Naive thymus-derived CD8-positive, alpha-beta T cell (primary cell): Measurements from ENCODE around the gene DNASE2. TPM values are rescaled to one million over a fixed set of nuclear protein-coding genes. Genes with fewer than 3 reads are reported as not detected.
A peak's percentile ranks its signal among the peaks of the same experiment; 100 is the strongest.

Experiments used
- ATAC-seq, 2 donors: fragments of 150-1000 bp; cut with Tn5 transposase in 1 of 2; sonication (Bioruptor Pico), chemical (Tn5 transposase) in 1 of 2; 1 replicate in 1 of 2; 2 replicates in 1 of 2; pipeline ENCODE4 v1.10.0; 2021; ENCODE audit warnings: mild to moderate bottlenecking in 2 of 2, moderate library complexity in 2 of 2
- POLR2A ChIA-PET: fragments of 350-600 bp; sonication (Branson Sonifier 250); formaldehyde crosslinking; loops from one replicate; lab custom pipeline; 2021; ENCODE audit warnings: antibody characterized with exemption; lab: Charles Lee
- DNase-seq, 10 donors: peaks; one replicate each; pipeline versions ENCODE4 v3.0.0 to v3.0.0-alpha.2; 2020 to 2022
- H3K27ac Mint-ChIP-seq, 10 donors: one replicate each; pipeline ENCODE4 v1.8.0; 2020 to 2022; ENCODE audit warnings: mild to moderate bottlenecking in 10 of 10, mixed read lengths in 10 of 10, moderate library complexity in 4 of 10, inconsistent platforms in 1 of 10
- H3K27me3 Mint-ChIP-seq, 5 donors: one replicate each; pipeline ENCODE4 v1.8.0; 2021 to 2022; ENCODE audit warnings: mixed read lengths in 5 of 5
- H3K36me3 Mint-ChIP-seq, 3 donors: one replicate each; pipeline ENCODE4 v1.8.0; 2020 to 2022; ENCODE audit warnings: mixed read lengths in 3 of 3, mild to moderate bottlenecking in 2 of 3, inconsistent platforms in 1 of 3
- H3K4me1 Mint-ChIP-seq, 4 donors: one replicate each; pipeline ENCODE4 v1.8.0; 2021 to 2022; ENCODE audit warnings: mixed read lengths in 4 of 4
- H3K4me3 Mint-ChIP-seq, 10 donors: one replicate each; pipeline ENCODE4 v1.8.0; 2020 to 2022; ENCODE audit warnings: mild to moderate bottlenecking in 10 of 10, mixed read lengths in 10 of 10, moderate library complexity in 6 of 10, inconsistent platforms in 1 of 10
- H3K9me3 Mint-ChIP-seq, 9 donors: one replicate each; pipeline ENCODE4 v1.8.0; 2020 to 2022; ENCODE audit warnings: mixed read lengths in 9 of 9, mild to moderate bottlenecking in 3 of 9, inconsistent platforms in 1 of 9, moderate library complexity in 1 of 9
- polyA plus RNA-seq, 3 donors: library from polyadenylated mRNA; unstranded; fragments of 300-500 nt; fragmentation: Illumina TruSeq; gene quantifications; one replicate each; pipeline ENCODE4 v1.2.3, GENCODE V29; 2021
- total RNA-seq, 8 experiments: library from RNA in 2 of 8; stranded (reverse) in 2 of 8; gene quantifications; one replicate each; pipeline ENCODE4 v1.2.3 and lab custom pipeline; 2021 to 2026

The DNASE2 gene
- total and polyA plus RNA-seq, 5 experiments from 2014 or later: 26.2 to 49.5 (median 46.1) TPM

DNA sequence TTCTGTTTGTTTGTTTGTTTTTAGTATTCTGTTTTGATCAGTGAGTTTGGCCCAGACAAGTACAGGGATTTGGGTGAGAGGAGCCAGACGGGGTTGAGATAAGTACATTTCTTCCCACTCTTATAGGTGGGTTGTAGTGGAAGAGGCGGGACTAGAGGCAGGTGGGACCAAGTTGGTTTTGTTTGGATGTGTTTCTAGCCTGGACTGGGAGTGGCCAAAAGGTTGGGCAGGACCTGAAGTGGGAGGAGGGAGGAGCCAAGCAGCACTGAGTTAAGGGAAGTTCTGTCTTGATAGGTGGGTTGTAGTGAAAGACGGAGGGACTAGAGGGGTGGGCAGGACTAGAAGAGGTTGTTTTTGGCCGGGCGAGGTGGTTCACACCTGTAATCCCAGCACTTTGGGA is 9.0 kb downstream of the DNASE2 start:
- no peak overlapping the region for H3K4me3 Mint-ChIP-seq
- peak overlapping the region in 1 of 10 donors; percentile 41 for H3K27ac Mint-ChIP-seq
- H3K36me3 Mint-ChIP-seq: peaks cover 0 to 23% (median 18%) of the 10 kb centered on the region in 3 donors
- ATAC-seq (no peak), DNase-seq (no peak)
- H3K9me3 Mint-ChIP-seq: peaks cover 0 to 6% (median 0%) of the 10 kb centered on the region in 9 donors
- POLR2A ChIA-PET: interaction anchor here (0.5 to 2.1 kb wide), 3 partner anchors 13 to 237 kb away, joined by 3 to 13 read pairs (median 4); partner anchors contain the start of gene GCDH
- no peaks in the 10 kb centered on the region for H3K27me3 Mint-ChIP-seq
- H3K4me1 Mint-ChIP-seq: peaks cover 3 to 10% (median 7%) of the 10 kb centered on the region in 4 donors

DNA sequence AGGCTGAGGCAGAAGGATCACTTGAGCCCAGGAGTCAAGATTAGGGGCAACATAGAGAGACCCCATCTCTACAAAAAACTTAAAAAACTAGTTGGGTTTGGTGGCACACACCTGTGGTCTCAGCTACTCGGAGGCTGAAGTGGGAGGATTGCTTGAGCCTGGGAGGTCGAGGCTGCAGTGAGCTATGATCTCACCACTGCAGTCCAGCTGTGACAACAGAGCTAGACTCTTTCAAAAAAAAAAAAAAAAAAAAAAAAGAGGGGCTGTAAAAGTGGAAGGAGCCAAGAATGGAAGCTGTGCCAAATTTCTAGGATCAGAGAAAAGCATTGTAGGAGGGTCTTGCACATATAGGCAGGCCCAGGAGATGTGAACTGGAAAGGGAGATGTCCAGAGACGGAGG is 9.6 kb downstream of the DNASE2 start:
- Mint-ChIP-seq H3K27ac (peak overlapping the region in 4 of 10 donors; percentile 18 to 78 (median 62)), H3K4me1 (peaks cover 6 to 16% (median 12%) of the 10 kb centered on the region in 4 donors), H3K27me3 (no peaks in the 10 kb centered on the region), H3K36me3 (peaks cover 0 to 19% (median 18%) of the 10 kb centered on the region in 3 donors), H3K4me3 (no peak overlapping the region), H3K9me3 (peaks cover 0 to 6% (median 0%) of the 10 kb centered on the region in 9 donors)
- no peak for DNase-seq
- POLR2A ChIA-PET: interaction anchor here (0.6 to 0.7 kb wide), 3 partner anchors 9 to 35 kb away, joined by 3 to 4 read pairs (median 4); no protein-coding TSS in a partner anchor
- ATAC-seq: no peak

GRCh38 chr19:12868540-12869112 is 12.6 kb downstream of the DNASE2 start:
- POLR2A ChIA-PET: interaction anchor here (1.7 kb wide), 1 partner anchor 16 kb away, joined by 5 read pairs; no protein-coding TSS in a partner anchor
- Mint-ChIP-seq H3K36me3 (peaks cover 0 to 9% (median 0%) of the 10 kb centered on the region in 3 donors), H3K4me3 (peak overlapping the region in 7 of 10 donors; percentile 16 to 88 (median 59)), H3K27me3 (peaks cover 0 to 2% (median 0%) of the 10 kb centered on the region in 5 donors), H3K4me1 (peaks cover 11 to 19% (median 14%) of the 10 kb centered on the region in 4 donors), H3K9me3 (peaks cover 0 to 6% (median 0%) of the 10 kb centered on the region in 9 donors), H3K27ac (peak overlapping the region in 1 of 10 donors; percentile 53)
- DNase-seq (peak in 1 of 10 donors; percentile 20), ATAC-seq (no peak)

DNA sequence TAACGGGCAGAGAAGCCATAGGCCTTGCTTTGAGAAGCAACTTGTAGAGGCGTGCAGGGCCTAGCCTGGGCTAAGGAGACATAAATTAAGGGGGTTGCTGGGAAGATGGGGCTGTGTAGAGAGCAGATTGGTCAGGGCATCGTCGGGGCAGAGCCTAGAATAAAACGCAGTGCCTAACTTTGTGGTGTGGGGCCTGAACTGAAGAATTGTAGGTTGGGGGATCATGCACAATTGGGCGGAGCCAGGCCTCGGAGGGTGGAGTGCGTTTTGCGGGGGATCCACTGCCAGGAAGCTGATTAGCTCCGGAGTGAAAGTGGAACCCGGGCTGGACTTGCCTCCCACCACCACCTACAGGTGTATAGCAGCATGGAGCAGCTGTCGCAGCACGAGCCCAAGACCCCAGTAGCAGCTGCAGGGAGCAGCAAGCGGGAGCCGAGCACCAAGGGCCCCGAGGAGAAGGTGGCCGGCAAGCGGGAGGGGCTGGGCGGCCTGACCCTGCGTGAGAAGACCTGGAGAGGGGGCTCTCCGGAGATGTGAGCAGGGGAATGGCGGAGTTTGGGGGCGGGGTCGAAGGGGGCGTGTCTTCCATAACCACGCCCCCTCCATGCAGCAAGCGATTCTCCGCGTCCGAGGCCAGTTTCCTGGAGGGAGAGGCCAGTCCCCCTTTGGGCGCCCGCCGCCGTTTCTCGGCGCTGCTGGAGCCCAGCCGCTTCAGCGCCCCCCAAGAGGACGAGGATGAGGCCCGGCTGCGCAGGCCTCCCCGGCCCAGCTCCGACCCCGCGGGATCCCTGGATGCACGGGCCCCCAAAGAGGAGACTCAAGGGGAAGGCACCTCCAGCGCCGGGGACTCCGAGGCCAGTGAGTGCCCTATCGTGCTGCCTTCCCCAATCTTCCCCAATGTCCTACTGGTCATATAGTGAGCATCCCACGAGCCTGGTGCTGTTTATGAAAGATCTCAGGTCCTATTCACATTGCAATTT is 13.8 kb downstream of the DNASE2 start:
- POLR2A ChIA-PET: interaction anchor here (0.6 to 1.7 kb wide), 5 partner anchors 14 to 304 kb away, joined by 3 to 6 read pairs (median 3); partner anchors contain the start of genes DHPS and DNASE2
- peaks cover 0 to 6% (median 0%) of the 10 kb centered on the region in 9 donors for H3K9me3 Mint-ChIP-seq
- H3K27ac Mint-ChIP-seq: peak overlapping the region in 8 of 10 donors; percentile 37 to 92 (median 72)
- peak overlapping the region; percentile 77 to 94 (median 88) for H3K4me3 Mint-ChIP-seq
- peaks cover 0 to 5% (median 0%) of the 10 kb centered on the region in 3 donors for H3K36me3 Mint-ChIP-seq
- peaks cover 11 to 15% (median 12%) of the 10 kb centered on the region in 4 donors for H3K4me1 Mint-ChIP-seq
- ATAC-seq (peak; percentile 86 to 89), DNase-seq (peak; percentile 46 to 86 (median 75))
- peaks cover 0 to 5% (median 0%) of the 10 kb centered on the region in 5 donors for H3K27me3 Mint-ChIP-seq

GRCh38 chr19:12866416-12867119 is 14.7 kb downstream of the DNASE2 start:
- no peaks in the 10 kb centered on the region for H3K9me3 Mint-ChIP-seq
- peak in 1 of 10 donors; percentile 60 for DNase-seq
- H3K4me1 Mint-ChIP-seq: peaks cover 8 to 13% (median 11%) of the 10 kb centered on the region in 4 donors
- H3K27me3 Mint-ChIP-seq: peaks cover 0 to 5% (median 0%) of the 10 kb centered on the region in 5 donors
- H3K36me3 Mint-ChIP-seq: no peaks in the 10 kb centered on the region
- POLR2A ChIA-PET: interaction anchor here (0.7 to 1.7 kb wide), 5 partner anchors 15 to 185 kb away, joined by 3 to 6 read pairs (median 3); partner anchors contain the start of genes DHPS, DNASE2 and JUNB
- peak overlapping the region in 7 of 10 donors; percentile 24 to 92 (median 50) for H3K27ac Mint-ChIP-seq
- H3K4me3 Mint-ChIP-seq: peak overlapping the region; percentile 50 to 94 (median 88)
- ATAC-seq: no peak

DNA sequence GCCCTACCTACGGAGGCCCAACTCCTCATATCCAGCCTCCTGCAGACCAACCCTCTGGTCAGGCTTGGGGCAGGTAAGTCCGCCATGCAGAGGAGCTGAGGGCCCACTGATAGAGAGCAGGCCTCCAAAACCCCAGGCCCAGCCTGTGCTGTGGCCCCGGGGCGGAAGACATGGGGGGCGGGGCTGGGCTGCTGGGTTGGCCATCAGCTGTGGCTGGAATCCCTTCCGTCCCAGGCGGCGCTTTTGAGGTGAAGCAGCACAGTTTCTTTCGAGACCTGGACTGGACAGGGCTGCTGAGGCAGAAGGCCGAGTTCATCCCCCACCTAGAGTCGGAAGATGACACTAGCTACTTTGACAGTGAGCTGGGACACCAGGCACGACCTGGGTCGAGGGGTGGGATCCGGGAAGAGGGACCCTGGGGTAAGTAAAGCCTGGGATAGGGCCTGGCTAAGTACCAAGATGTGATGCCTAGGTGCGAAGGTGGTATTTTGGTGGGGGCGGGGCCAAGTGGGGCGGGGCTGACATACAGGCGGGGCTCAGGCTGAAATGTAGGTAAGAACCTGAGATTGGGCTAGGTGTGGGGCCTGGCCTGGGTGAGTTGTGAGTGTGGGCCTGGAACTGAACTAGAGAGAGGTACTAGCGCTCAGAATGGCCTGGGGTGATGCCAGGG is 15.4 kb downstream of the DNASE2 start:
- POLR2A ChIA-PET: interaction anchor here (0.7 kb wide), 1 partner anchor 74 kb away, joined by 3 read pairs; the partner anchor contains the start of gene JUNB
- H3K27ac Mint-ChIP-seq: peak overlapping the region in 3 of 10 donors; percentile 24 to 50 (median 40)
- peaks cover 0 to 5% (median 0%) of the 10 kb centered on the region in 5 donors for H3K27me3 Mint-ChIP-seq
- H3K9me3 Mint-ChIP-seq: no peaks in the 10 kb centered on the region
- H3K4me1 Mint-ChIP-seq: peaks cover 8 to 13% (median 11%) of the 10 kb centered on the region in 4 donors
- no peak for DNase-seq
- ATAC-seq: no peak
- peak overlapping the region in 9 of 10 donors; percentile 22 to 89 (median 70) for H3K4me3 Mint-ChIP-seq
- H3K36me3 Mint-ChIP-seq: no peaks in the 10 kb centered on the region

DNA sequence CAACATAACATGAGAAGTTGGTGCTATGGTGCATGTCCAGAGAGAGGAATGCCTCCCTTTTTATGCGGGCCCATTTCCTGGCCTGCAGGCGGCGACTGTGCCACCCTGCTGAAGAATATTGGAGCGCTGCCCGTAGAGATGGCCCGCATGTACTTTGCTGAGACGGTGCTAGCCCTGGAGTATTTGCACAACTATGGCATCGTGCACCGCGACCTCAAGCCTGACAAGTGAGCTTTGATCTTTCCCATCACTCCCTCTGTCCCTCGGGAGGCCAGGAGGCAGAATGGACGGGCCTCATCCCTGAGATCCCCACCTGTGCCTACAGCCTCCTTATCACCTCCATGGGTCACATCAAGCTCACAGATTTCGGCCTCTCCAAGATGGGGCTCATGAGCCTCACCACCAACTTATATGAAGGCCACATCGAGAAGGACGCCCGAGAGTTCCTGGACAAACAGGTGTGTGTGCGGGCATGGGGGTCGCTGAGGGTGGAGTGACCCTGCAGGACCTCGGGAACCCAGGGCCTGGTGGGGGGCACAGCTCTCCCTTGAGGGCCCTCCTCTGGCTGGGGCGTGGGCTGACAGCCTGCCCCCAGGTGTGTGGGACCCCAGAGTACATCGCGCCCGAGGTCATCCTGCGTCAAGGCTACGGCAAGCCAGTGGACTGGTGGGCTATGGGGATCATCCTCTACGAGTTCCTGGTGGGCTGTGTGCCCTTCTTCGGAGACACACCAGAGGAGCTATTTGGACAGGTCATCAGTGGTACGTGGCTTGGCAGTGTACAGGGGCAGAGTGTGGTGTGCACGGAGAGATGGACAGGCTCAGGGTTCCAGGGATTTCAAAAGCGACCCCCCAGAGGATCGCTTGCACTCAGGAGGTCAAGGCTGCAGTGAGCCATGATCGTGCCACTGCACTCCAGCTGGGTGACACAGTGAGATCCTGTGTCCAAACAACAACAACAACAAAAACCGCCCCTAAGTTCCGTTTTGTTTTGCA is 16.2 kb downstream of the DNASE2 start:
- no peaks in the 10 kb centered on the region for H3K36me3 Mint-ChIP-seq
- no peak overlapping the region for H3K27ac Mint-ChIP-seq
- POLR2A ChIA-PET: interaction anchor here (0.7 kb wide), 1 partner anchor 26 kb away, joined by 3 read pairs; the partner anchor contains the start of gene GCDH
- DNase-seq (peak in 1 of 10 donors; percentile 54), ATAC-seq (no peak)
- peaks cover 8 to 13% (median 11%) of the 10 kb centered on the region in 4 donors for H3K4me1 Mint-ChIP-seq
- no peaks in the 10 kb centered on the region for H3K9me3 Mint-ChIP-seq
- H3K27me3 Mint-ChIP-seq: peaks cover 0 to 5% (median 0%) of the 10 kb centered on the region in 5 donors
- peak overlapping the region in 4 of 10 donors; percentile 14 to 52 (median 36) for H3K4me3 Mint-ChIP-seq

- H3K4me1 Mint-ChIP-seq: peaks cover 8 to 13% (median 11%) of the 10 kb centered on the region in 4 donors
- H3K36me3 Mint-ChIP-seq: no peaks in the 10 kb centered on the region
- DNase-seq: no peak
- POLR2A ChIA-PET: interaction anchor here (0.7 to 1.0 kb wide), 2 partner anchors 10 to 233 kb away, joined by 3 to 5 read pairs; no protein-coding TSS in a partner anchor
- H3K9me3 Mint-ChIP-seq: peaks cover 0 to 2% (median 0%) of the 10 kb centered on the region in 9 donors
- H3K27ac Mint-ChIP-seq: no peak overlapping the region
- peak overlapping the region in 1 of 10 donors; percentile 10 for H3K4me3 Mint-ChIP-seq
- peaks cover 0 to 5% (median 0%) of the 10 kb centered on the region in 5 donors for H3K27me3 Mint-ChIP-seq
- ATAC-seq: no peak
Measured at GRCh38 chr19:12864143-12864542, 17.1 kb downstream of the DNASE2 start.

GRCh38 chr19:12859546-12859945 is 21.7 kb downstream of the DNASE2 start:
- no peaks in the 10 kb centered on the region for H3K4me1 Mint-ChIP-seq
- H3K9me3 Mint-ChIP-seq: peaks cover 0 to 18% (median 3%) of the 10 kb centered on the region in 9 donors
- H3K27ac Mint-ChIP-seq: no peak overlapping the region
- H3K27me3 Mint-ChIP-seq: peaks cover 0 to 5% (median 0%) of the 10 kb centered on the region in 5 donors
- POLR2A ChIA-PET: interaction anchor here (0.6 kb wide), 1 partner anchor 14 kb away, joined by 4 read pairs; no protein-coding TSS in a partner anchor
- H3K4me3 Mint-ChIP-seq: no peak overlapping the region
- DNase-seq (no peak), ATAC-seq (no peak)
- H3K36me3 Mint-ChIP-seq: peaks cover 0 to 8% (median 2%) of the 10 kb centered on the region in 3 donors
